Skeletal muscle satellite cell (primary cell): ENCODE results near the gene MAN2A1.

Experiments used
- H3K27me3 ChIP-seq: 2 replicates; pipeline ENCODE4 v1.7.0; 2013; ENCODE audit warnings: low read length; ENCODE audit not compliant: control insufficient read depth, insufficient read depth
- H3K36me3 ChIP-seq: 2 replicates; pipeline ENCODE4 v1.7.0; 2013; ENCODE audit warnings: mild to moderate bottlenecking, control low read depth, low read length; ENCODE audit not compliant: insufficient read depth
- H3K4me1 ChIP-seq: 2 replicates; pipeline ENCODE4 v1.7.0; 2013; ENCODE audit warnings: low read length; ENCODE audit not compliant: control insufficient read depth, insufficient read depth
- H3K4me2 ChIP-seq: 2 replicates; pipeline ENCODE4 v1.7.0; 2013; ENCODE audit warnings: mild to moderate bottlenecking, low read length
- H3K4me3 ChIP-seq: 2 replicates; pipeline ENCODE4 v1.7.0; 2013; ENCODE audit warnings: low read length
- H3K9ac ChIP-seq: 2 replicates; pipeline ENCODE4 v1.7.0; 2013; ENCODE audit warnings: mild to moderate bottlenecking, low read depth, low read length, moderate library complexity
- H3K9me3 ChIP-seq: replicated peaks from 2 replicates; pipeline ENCODE4 v1.7.0; 2013; ENCODE audit warnings: mild to moderate bottlenecking, control low read depth, low read length

MAN2A1 gene

GRCh38 chr5:109711673-109712072 lies 21.9 kb downstream of the MAN2A1 start:
- Histone ChIP-seq H3K4me2 (no peak overlapping the region), H3K9ac (no peak overlapping the region), H3K4me3 (no peak overlapping the region), H3K9me3 (no peaks in the 10 kb centered on the region), H3K27me3 (no peaks in the 10 kb centered on the region), H3K36me3 (peaks cover 9% of the 10 kb centered on the region), H3K4me1 (peaks cover 13% of the 10 kb centered on the region)

DNA sequence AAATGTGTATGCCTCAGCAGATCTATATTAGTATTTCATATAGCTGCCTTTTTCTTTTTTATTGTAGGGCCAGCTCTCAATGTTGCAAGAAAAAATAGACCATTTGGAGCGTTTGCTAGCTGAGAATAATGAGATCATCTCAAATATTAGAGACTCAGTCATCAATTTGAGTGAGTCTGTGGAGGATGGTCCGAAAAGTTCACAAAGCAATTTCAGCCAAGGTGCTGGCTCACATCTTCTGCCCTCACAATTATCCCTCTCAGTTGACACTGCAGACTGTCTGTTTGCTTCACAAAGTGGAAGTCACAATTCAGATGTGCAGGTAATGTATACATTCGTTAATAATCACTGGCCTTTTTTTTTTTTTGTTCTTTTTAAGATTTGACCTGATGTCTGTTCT lies 23.7 kb downstream of the MAN2A1 start:
- Histone ChIP-seq H3K4me1 (peaks cover 13% of the 10 kb centered on the region), H3K27me3 (no peaks in the 10 kb centered on the region), H3K4me3 (no peak overlapping the region), H3K4me2 (peak overlapping the region; percentile 46), H3K9me3 (no peaks in the 10 kb centered on the region), H3K9ac (peak overlapping the region; percentile 11), H3K36me3 (peaks cover 19% of the 10 kb centered on the region)

- H3K9ac ChIP-seq, result no peak overlapping the region
- H3K27me3 ChIP-seq, result no peaks in the 10 kb centered on the region
- H3K4me2 ChIP-seq, result no peak overlapping the region
- no peak overlapping the region for H3K4me3 ChIP-seq
- H3K4me1 ChIP-seq, result peaks cover 13% of the 10 kb centered on the region
- peaks cover 24% of the 10 kb centered on the region for H3K36me3 ChIP-seq
- no peaks in the 10 kb centered on the region for H3K9me3 ChIP-seq
Measured at GRCh38 chr5:109714592-109714991, 24.9 kb downstream of the MAN2A1 start.

DNA sequence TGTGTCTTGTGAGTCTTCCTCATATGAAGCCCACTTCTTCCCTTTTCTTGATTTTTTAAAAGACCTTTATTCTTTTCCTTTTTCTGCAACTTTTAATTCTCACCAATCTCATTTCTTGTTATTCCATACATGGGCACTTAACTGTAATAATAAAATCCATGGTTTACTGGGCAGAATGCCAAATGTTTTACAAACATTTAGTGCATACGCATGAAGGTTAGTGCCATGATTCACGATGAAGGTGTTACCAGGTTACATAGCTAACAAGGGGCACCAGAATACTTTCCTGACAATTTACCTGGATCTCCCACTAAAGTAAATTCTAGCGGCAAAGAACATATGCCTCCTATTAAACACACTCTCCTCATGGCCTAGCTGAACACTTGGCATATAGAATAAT lies 28.5 kb downstream of the MAN2A1 start:
- Histone ChIP-seq H3K9me3 (no peaks in the 10 kb centered on the region), H3K36me3 (peaks cover 24% of the 10 kb centered on the region), H3K27me3 (no peaks in the 10 kb centered on the region), H3K4me1 (peaks cover 9% of the 10 kb centered on the region), H3K4me3 (no peak overlapping the region), H3K9ac (no peak overlapping the region), H3K4me2 (no peak overlapping the region)

DNA sequence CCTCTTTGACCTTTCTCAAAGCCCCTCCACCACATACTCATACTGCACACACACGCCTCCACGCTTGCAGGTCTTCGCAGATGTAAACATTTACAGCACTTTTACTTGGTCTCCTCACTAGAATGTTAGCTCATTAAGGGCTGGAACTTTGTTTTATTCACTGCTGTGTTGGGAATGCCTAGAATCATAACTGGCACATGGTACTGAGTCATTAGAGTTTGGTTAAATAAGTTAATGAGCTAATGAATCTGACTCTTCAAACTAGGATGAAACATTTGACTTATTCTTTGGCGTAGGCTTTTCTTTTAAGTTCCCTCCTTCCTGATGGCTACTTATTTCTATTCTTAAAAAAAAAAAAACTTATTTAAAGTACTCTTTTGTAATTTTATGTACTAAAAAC lies 28.9 kb downstream of the MAN2A1 start:
- Histone ChIP-seq H3K4me1 (peaks cover 9% of the 10 kb centered on the region), H3K36me3 (peaks cover 24% of the 10 kb centered on the region), H3K9me3 (no peaks in the 10 kb centered on the region), H3K4me2 (no peak overlapping the region), H3K9ac (no peak overlapping the region), H3K27me3 (no peaks in the 10 kb centered on the region), H3K4me3 (no peak overlapping the region)

- H3K9me3 ChIP-seq, result no peaks in the 10 kb centered on the region
- peaks cover 24% of the 10 kb centered on the region for H3K36me3 ChIP-seq
- no peaks in the 10 kb centered on the region for H3K27me3 ChIP-seq
- peaks cover 7% of the 10 kb centered on the region for H3K4me1 ChIP-seq
- no peak overlapping the region for H3K4me3 ChIP-seq
- H3K9ac ChIP-seq, result no peak overlapping the region
- H3K4me2 ChIP-seq, result no peak overlapping the region
Measured at GRCh38 chr5:109719978-109720377, 30.3 kb downstream of the MAN2A1 start.

DNA sequence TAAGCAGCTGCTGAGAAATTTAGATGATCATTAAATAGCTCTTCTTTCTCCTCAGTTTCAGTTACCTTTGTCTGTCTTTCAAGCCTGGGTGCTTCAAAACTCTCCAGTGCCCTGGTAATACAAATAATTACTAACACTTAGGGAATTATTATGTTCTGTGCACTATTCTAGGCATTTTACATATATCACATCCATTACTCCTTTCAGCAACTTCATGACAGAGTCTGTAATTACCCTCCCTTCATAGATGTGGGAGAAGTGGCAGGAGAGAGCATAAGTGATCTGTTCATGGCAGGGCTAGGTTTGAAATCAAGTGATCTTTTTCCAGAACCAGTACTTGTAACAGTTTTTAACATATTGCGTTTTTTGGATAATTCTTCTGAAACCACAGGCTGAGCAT lies 32.0 kb downstream of the MAN2A1 start:
- H3K4me1 ChIP-seq, result peaks cover 7% of the 10 kb centered on the region
- H3K27me3 ChIP-seq, result no peaks in the 10 kb centered on the region
- no peak overlapping the region for H3K9ac ChIP-seq
- H3K36me3 ChIP-seq, result peaks cover 19% of the 10 kb centered on the region
- no peaks in the 10 kb centered on the region for H3K9me3 ChIP-seq
- H3K4me3 ChIP-seq, result no peak overlapping the region
- H3K4me2 ChIP-seq, result no peak overlapping the region

GRCh38 chr5:109723606-109724005 lies 33.9 kb downstream of the MAN2A1 start:
- H3K9me3 ChIP-seq, result no peaks in the 10 kb centered on the region
- H3K36me3 ChIP-seq, result peaks cover 7% of the 10 kb centered on the region
- no peak overlapping the region for H3K4me2 ChIP-seq
- no peak overlapping the region for H3K4me3 ChIP-seq
- peaks cover 7% of the 10 kb centered on the region for H3K4me1 ChIP-seq
- no peaks in the 10 kb centered on the region for H3K27me3 ChIP-seq
- no peak overlapping the region for H3K9ac ChIP-seq

DNA sequence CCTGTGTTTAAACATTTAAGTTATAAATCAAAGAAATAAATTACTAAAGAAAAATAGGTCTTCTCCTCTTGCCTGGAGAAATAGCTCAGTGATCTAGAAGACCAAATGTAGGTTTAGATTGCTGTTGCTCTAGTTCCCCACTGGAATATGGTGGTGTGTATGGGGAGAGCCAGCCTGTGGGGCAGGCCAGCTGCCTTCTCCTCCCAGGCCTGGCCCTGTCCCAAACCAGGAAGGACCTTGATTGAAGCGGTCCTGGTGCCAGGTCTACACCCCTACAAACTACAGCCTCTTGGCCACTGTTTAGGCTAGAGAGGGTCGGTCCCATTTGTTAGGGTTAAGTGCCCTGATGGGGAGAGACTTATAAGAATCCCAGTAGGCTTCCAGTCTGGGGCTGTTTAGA lies 35.4 kb downstream of the MAN2A1 start:
- no peak overlapping the region for H3K9ac ChIP-seq
- H3K9me3 ChIP-seq, result no peaks in the 10 kb centered on the region
- no peak overlapping the region for H3K4me3 ChIP-seq
- peaks cover 4% of the 10 kb centered on the region for H3K36me3 ChIP-seq
- no peaks in the 10 kb centered on the region for H3K27me3 ChIP-seq
- peaks cover 7% of the 10 kb centered on the region for H3K4me1 ChIP-seq
- no peak overlapping the region for H3K4me2 ChIP-seq

GRCh38 chr5:109739741-109740728 lies 50.3 kb downstream of the MAN2A1 start:
- H3K9me3 ChIP-seq, result no peaks in the 10 kb centered on the region

GRCh38 chr5:109740966-109741365 lies 51.2 kb downstream of the MAN2A1 start:
- Histone ChIP-seq H3K4me3 (no peak overlapping the region), H3K36me3 (no peaks in the 10 kb centered on the region), H3K9me3 (no peaks in the 10 kb centered on the region), H3K4me2 (no peak overlapping the region), H3K9ac (no peak overlapping the region), H3K27me3 (no peaks in the 10 kb centered on the region), H3K4me1 (peaks cover 43% of the 10 kb centered on the region)

More at GRCh38 chr5:109739741-109740728, 50.3 kb downstream of the MAN2A1 start:
- H3K4me1 ChIP-seq, result peaks cover 43% of the 10 kb centered on the region
- H3K36me3 ChIP-seq, result no peaks in the 10 kb centered on the region
- H3K27me3 ChIP-seq, result no peaks in the 10 kb centered on the region
- H3K4me2 ChIP-seq, result peak overlapping the region; percentile 69
- H3K4me3 ChIP-seq, result peak overlapping the region; percentile 44
- H3K9ac ChIP-seq, result no peak overlapping the region

DNA sequence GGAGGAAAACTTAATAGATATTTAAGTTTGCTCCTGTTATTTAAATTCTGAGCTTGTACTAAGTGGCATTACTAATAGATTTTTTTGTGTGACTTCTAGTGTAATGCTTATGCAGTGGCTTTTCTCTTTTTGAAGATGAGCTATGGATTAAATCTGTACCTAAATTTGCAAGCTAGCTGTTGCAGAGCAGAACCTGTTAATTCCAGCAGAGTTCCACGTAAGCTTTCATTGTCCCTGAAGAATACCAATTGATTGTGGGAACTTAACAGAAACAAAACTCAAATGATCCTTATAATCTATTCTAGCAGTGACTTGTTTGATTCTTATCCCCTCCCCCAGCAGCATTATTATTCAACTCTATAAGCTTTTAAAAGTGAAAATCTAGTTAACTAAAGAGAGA lies 51.7 kb downstream of the MAN2A1 start:
- no peaks in the 10 kb centered on the region for H3K9me3 ChIP-seq

More for the DNA sequence above, 51.7 kb downstream of the MAN2A1 start:
- Histone ChIP-seq H3K4me1 (peaks cover 43% of the 10 kb centered on the region), H3K4me3 (no peak overlapping the region), H3K9ac (no peak overlapping the region), H3K4me2 (no peak overlapping the region), H3K36me3 (no peaks in the 10 kb centered on the region), H3K27me3 (no peaks in the 10 kb centered on the region)
